C4-2B (cell line): ENCODE data around the gene GRM4.

Experiments used
- ZFX ChIP-seq: fragments of 450-650 bp; IDR thresholded peaks from 2 replicates; pipeline ENCODE4 v1.6.1; 2017
- TF ChIP-seq, protein P1 (sequence below): fragments of 450-650 bp; conservative IDR thresholded peaks from 2 replicates; pipeline ENCODE4 v1.5.1; 2017; ENCODE audit warnings: mild to moderate bottlenecking

DNA sequence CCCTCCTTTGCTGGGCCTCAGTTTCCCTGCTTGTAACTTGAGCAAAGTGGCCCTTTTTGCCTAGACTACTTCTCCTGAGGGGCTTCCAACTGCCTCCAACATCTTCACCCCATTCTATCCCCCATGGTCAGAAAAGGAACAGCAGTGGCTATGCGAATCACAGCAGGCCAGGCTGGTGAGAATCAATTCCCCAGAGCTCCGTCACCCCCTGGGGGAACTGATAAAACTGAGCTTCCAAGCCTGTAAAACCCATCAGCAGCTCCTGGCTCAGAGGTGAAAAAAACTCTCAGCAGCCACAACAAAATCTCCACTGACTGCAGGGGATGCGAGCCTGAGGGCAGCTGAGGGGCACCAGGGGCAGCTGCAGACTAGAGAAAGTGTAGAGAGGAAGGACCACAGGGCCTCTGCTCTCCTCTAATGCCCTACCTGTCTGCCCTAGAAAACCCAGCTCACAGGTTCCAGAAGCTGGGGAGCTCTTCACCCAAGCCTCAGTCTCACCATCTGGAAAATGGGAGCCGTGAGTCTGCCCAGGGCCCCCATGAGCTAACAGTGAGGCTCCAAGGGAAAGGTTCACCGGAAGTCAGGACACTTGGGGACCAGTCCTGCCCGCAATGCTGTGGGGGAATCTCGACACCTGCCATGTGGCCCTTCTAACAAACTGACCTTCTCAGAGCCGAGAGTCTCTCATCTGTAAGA lies 120.6 kb downstream of the GRM4 start:
- TF ChIP-seq, protein P1, sequence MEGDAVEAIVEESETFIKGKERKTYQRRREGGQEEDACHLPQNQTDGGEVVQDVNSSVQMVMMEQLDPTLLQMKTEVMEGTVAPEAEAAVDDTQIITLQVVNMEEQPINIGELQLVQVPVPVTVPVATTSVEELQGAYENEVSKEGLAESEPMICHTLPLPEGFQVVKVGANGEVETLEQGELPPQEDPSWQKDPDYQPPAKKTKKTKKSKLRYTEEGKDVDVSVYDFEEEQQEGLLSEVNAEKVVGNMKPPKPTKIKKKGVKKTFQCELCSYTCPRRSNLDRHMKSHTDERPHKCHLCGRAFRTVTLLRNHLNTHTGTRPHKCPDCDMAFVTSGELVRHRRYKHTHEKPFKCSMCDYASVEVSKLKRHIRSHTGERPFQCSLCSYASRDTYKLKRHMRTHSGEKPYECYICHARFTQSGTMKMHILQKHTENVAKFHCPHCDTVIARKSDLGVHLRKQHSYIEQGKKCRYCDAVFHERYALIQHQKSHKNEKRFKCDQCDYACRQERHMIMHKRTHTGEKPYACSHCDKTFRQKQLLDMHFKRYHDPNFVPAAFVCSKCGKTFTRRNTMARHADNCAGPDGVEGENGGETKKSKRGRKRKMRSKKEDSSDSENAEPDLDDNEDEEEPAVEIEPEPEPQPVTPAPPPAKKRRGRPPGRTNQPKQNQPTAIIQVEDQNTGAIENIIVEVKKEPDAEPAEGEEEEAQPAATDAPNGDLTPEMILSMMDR: no peak
- no peak for TF ChIP-seq ZFX
